ENCODE measurements around the gene CAB39.

Gene CAB39

DNA sequence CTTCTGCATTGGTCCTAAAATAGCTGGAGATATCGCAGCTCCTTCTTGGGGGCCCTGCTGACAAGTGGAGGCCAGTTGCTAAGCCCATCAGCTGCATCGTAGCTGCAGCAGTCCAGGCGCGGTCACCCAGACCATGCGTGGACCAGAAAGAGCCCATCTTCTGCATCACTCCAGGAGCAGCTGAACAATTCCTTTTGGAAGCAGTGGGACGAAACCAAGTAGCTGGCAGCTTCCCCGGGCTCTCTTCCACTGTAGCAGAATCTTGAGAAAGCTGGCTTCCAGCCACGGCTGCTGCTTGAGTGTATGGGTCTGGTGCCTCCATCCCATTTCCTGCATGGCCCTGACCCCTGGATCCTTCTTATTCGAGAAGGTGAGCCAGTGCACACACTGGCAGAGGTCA lies 22.2 kb upstream of the CAB39 start:
- H3K4me3 ChIP-seq (ENCODE audit: low read depth, low read length) = no peak overlapping the region
- in situ Hi-C loops (cut with HindIII; ENCODE audit: low sequenced_read_pairs) = no loop called here
- TF ChIP-seq, protein P1, sequence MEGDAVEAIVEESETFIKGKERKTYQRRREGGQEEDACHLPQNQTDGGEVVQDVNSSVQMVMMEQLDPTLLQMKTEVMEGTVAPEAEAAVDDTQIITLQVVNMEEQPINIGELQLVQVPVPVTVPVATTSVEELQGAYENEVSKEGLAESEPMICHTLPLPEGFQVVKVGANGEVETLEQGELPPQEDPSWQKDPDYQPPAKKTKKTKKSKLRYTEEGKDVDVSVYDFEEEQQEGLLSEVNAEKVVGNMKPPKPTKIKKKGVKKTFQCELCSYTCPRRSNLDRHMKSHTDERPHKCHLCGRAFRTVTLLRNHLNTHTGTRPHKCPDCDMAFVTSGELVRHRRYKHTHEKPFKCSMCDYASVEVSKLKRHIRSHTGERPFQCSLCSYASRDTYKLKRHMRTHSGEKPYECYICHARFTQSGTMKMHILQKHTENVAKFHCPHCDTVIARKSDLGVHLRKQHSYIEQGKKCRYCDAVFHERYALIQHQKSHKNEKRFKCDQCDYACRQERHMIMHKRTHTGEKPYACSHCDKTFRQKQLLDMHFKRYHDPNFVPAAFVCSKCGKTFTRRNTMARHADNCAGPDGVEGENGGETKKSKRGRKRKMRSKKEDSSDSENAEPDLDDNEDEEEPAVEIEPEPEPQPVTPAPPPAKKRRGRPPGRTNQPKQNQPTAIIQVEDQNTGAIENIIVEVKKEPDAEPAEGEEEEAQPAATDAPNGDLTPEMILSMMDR (IDR thresholded peaks at IDR 0.05; ENCODE audit: low read depth, low read length) = no peak
- peak; percentile 59 for DNase-seq (ENCODE audit: low read depth, low spot score)

DNA sequence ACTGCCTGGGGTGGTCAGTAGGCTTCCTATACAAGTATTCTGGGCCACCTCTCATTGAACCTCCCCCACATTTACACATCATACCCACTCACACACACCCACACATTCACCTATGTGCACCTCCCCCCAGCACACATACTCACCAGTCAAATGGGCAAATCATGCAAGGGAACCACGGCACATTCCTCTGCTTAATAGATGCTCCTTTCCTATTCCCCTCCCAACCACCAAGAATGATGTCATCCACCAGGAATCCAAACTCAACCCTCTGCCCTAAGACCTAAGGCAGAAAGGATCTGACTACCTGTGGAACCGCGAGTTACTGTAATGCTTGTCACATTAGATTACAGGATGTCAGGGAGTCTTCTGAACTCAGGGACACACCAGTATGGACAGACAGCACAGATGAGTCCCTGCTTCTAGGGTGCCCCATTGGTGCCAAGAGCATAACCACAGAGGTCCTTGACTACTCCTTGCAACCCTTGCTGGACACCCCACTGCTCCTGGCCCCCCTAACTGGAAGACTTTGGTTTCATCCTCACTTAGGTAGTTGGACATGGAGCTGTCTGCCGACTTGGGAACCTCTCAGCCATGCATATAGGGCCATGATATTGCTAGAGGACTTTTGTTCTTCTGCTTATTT lies 21.5 kb upstream of the CAB39 start:
- peak; percentile 61 for DNase-seq (ENCODE audit: low read depth, low spot score)
- in situ Hi-C loops (cut with HindIII; ENCODE audit: low sequenced_read_pairs) = no loop called here
- TF ChIP-seq, protein P1 (IDR thresholded peaks at IDR 0.05; ENCODE audit: low read depth, low read length) = no peak
- no peak overlapping the region for H3K4me3 ChIP-seq (ENCODE audit: low read depth, low read length)

DNA sequence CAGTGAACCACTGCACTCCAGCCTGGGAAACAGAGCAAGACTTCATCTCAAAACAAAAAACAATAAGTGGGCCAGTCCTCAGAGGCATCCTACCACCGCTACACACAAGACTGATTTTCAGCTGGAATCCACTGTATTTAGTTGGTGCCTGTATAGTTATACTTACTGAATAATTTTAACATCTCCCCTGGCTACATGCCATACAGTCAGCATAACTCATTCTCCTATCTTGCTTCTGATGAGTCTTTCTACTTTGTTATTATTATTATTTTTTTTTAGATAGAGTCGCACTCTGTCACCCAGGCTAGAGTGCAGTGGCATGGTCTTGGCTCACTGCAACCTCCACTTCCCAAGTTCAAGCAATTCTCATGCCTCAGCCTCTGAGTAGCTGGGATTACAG lies 19.9 kb upstream of the CAB39 start:
- TF ChIP-seq, protein P1 (IDR thresholded peaks at IDR 0.05; ENCODE audit: low read depth, low read length) = no peak
- H3K4me3 ChIP-seq (ENCODE audit: low read depth, low read length) = no peak overlapping the region
- no peak for DNase-seq (ENCODE audit: low read depth, low spot score)
- in situ Hi-C loops (cut with HindIII; ENCODE audit: low sequenced_read_pairs) = no loop called here

- DNase-seq (ENCODE audit: low read depth, low spot score) = no peak
- H3K4me3 ChIP-seq (ENCODE audit: low read depth, low read length) = no peak overlapping the region
- in situ Hi-C loops (cut with HindIII; ENCODE audit: low sequenced_read_pairs) = no loop called here
- TF ChIP-seq, protein P1 (IDR thresholded peaks at IDR 0.05; ENCODE audit: low read depth, low read length) = no peak
These were observed 19.2 kb upstream of the CAB39 start for GRCh38 chr2:230693411-230693810.

DNA sequence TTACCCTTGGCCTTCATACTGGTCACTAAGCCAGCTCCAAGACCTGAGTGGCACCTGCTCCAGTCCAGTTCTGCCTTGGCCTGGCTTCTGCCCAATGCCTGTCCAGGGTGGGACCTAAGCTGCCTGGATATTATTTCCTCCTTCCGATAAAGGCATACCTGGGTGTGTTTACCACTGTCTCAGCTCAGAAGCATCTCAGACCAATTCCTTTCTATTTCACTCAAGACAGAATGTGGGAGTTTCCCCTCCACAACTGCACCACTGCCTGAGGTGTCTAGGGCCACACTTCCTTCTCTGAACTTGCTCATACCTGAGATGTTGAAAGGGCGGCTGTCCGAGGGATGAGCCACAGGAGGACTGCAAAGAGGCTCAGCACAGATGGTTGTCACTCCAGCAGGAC lies 18.4 kb upstream of the CAB39 start:
- TF ChIP-seq, protein P1 (IDR thresholded peaks at IDR 0.05; ENCODE audit: low read depth, low read length) = no peak
- H3K4me3 ChIP-seq (ENCODE audit: low read depth, low read length) = no peak overlapping the region
- DNase-seq (ENCODE audit: low read depth, low spot score) = no peak

DNA sequence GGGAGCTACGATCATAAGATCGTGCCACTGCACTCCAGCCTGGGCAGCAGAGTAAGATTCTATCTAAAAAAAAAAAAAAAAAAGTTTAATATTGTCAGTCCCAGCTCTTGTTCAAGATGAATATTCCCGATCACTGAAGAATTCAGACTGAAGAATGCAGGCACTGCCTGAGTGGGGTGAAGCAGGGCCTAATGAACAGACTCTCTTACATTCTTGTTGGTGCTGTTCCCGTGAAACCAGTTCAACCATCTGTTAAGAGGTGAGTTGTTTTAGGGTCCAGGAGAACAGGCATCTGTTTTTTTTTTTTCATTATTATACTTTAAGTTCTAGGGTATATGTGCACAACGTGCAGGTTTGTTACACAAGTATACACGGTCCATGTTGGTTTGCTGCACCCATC lies 17.1 kb upstream of the CAB39 start:
- TF ChIP-seq, protein P1 (IDR thresholded peaks at IDR 0.05; ENCODE audit: low read depth, low read length) = no peak
- no peak overlapping the region for H3K4me3 ChIP-seq (ENCODE audit: low read depth, low read length)
- in situ Hi-C loops (cut with HindIII; ENCODE audit: low sequenced_read_pairs) = no loop called here
- DNase-seq (ENCODE audit: low read depth, low spot score) = no peak

More for the DNA sequence above, 18.4 kb upstream of the CAB39 start:
- in situ Hi-C loops (cut with HindIII; ENCODE audit: low sequenced_read_pairs) = no loop called here
